K562 (cell line): ENCODE data around the gene EYA4. TPM values are rescaled to one million over a fixed set of nuclear protein-coding genes. Genes with fewer than 3 reads are reported as not detected.

Experiments used
- ATAC-seq: fragments of 200-7000 bp; cut with Tn5 transposase; 3 replicates; pipeline ENCODE4 v1.9.1; 2020; ENCODE audit warnings: moderate library complexity
- BruUV-seq: library from RNA; stranded (reverse); fragments of 400-500 nt; replicated peaks from 2 replicates; lab custom pipeline; 2021; lab: Mats Ljungman, UMichigan
- CTCF ChIA-PET: fragments of 300-600 bp; formaldehyde crosslinking; extraction: SDS; loops from one replicate; lab custom pipeline; 2021; ENCODE audit warnings: low intra/inter-chr PET ratio; lab: Yijun Ruan, JAX
- POLR2A ChIA-PET: fragments of 300-600, 350-650 bp; sonication (Branson Sonifier 250); formaldehyde crosslinking; extraction: SDS; loops from one replicate; lab custom pipeline; 2021; ENCODE audit warnings: antibody characterized with exemption, inconsistent platforms; lab: Yijun Ruan, JAX
- DNase-seq, 4 experiments: peaks; one replicate each; pipeline versions ENCODE4 v3.0.0 to v3.0.0-alpha.2; 2011 to 2018; ENCODE audit warnings: low spot score in 3 of 4, mixed read lengths in 3 of 4; ENCODE audit errors: extremely low read depth in 1 of 4
- FAIRE-seq: peaks from 2 replicates; lab custom pipeline; 2011; peaks lifted over from hg19 to GRCh38; lab: Jason Lieb, UNC
- H2AFZ ChIP-seq: 2 replicates; pipeline ENCODE4 v1.6.0; 2011; ENCODE audit warnings: low read depth, low read length, control low read depth, inconsistent platforms
- H3K27ac ChIP-seq: fragments of 200-600 bp; 3 replicates; pipeline ENCODE4 v1.8.0; 2011; ENCODE audit warnings: low read depth, mild to moderate bottlenecking, control low read depth, inconsistent platforms, low read length, moderate library complexity, mixed read lengths; ENCODE audit errors: extremely low read depth
- H3K27me3 ChIP-seq, 2 experiments: fragments of 300-600 bp in 1 of 2; 2 replicates in 1 of 2; 3 replicates in 1 of 2; pipeline versions ENCODE4 v1.6.0 to v1.8.0; 2011; ENCODE audit warnings: inconsistent platforms in 2 of 2, low read length in 2 of 2, mild to moderate bottlenecking in 1 of 2, mixed read lengths in 1 of 2, moderate library complexity in 1 of 2; ENCODE audit not compliant: control insufficient read depth in 2 of 2, insufficient read depth in 2 of 2
- H3K36me3 ChIP-seq: fragments of 300-600 bp; 3 replicates; pipeline ENCODE4 v1.8.0; 2011; ENCODE audit warnings: mild to moderate bottlenecking, low read length, inconsistent platforms; ENCODE audit not compliant: control insufficient read depth, insufficient read depth
- H3K4me1 ChIP-seq, 2 experiments: fragments of 200-600 bp in 1 of 2; replicated peaks in 1 of 2; 2 replicates in 1 of 2; 3 replicates in 1 of 2; pipeline versions ENCODE4 v1.5.1 to v1.8.0; 2011; ENCODE audit warnings: inconsistent platforms in 2 of 2, low read length in 2 of 2, mild to moderate bottlenecking in 1 of 2, mixed read lengths in 1 of 2, moderate library complexity in 1 of 2; ENCODE audit not compliant: control insufficient read depth in 2 of 2, insufficient read depth in 2 of 2
- H3K4me2 ChIP-seq: 2 replicates; pipeline ENCODE4 v1.6.1; 2011; ENCODE audit warnings: low read length, control low read depth, inconsistent platforms, mixed read lengths; ENCODE audit not compliant: insufficient read depth
- H3K4me3 ChIP-seq: fragments of 200-600 bp; sonication (generic), shearing (Covaris generic); 2 replicates; pipeline ENCODE4 v1.5.1; 2016; ENCODE audit warnings: control low read depth, inconsistent platforms
- H3K79me2 ChIP-seq: fragments of 200-600 bp; 3 replicates; pipeline ENCODE4 v1.8.0; 2011; ENCODE audit warnings: low read length, inconsistent platforms; ENCODE audit not compliant: control insufficient read depth, insufficient read depth
- H3K9ac ChIP-seq, 2 experiments: 2 replicates each; pipeline versions ENCODE4 v1.6.0 to v1.6.1; 2011; ENCODE audit warnings: low read depth in 2 of 2, low read length in 2 of 2, control low read depth in 1 of 2, inconsistent platforms in 1 of 2, mild to moderate bottlenecking in 1 of 2, mixed read lengths in 1 of 2; ENCODE audit not compliant: insufficient read depth in 1 of 2
- H3K9me1 ChIP-seq: one replicate; pipeline ENCODE4 v1.6.0; 2011; ENCODE audit warnings: inconsistent platforms, mild to moderate bottlenecking, low read length, moderate library complexity; ENCODE audit not compliant: control insufficient read depth, insufficient read depth
- H3K9me3 ChIP-seq: replicated peaks from 2 replicates; pipeline ENCODE4 v1.5.1; 2011; ENCODE audit warnings: low read depth, low read length, inconsistent platforms; ENCODE audit not compliant: control insufficient read depth, insufficient read depth
- H4K20me1 ChIP-seq: replicated peaks from 2 replicates; pipeline ENCODE4 v1.6.1; 2011; ENCODE audit warnings: low read length, inconsistent platforms, mixed read lengths; ENCODE audit not compliant: control insufficient read depth, insufficient read depth
- BCL6 ChIP-seq: fragments of 250-450 bp; sonication (Bioruptor Pico); IDR thresholded peaks from 2 replicates; pipeline ENCODE4 v1.4.0; 2020
- HDGF ChIP-seq: fragments of 450-650 bp; IDR thresholded peaks from 2 replicates; pipeline ENCODE4 v1.6.1; 2016
- MTF1 ChIP-seq: fragments of 250-450 bp; sonication (Bioruptor Pico); IDR thresholded peaks from 2 replicates; pipeline ENCODE4 v1.9.0; 2021; ENCODE audit warnings: moderate library complexity, mild to moderate bottlenecking, inconsistent platforms, borderline replicate concordance
- MYBL2 ChIP-seq, 2 experiments: fragments of 450-650 bp in 1 of 2; sonication (generic) in 1 of 2; formaldehyde crosslinking in 1 of 2; IDR thresholded peaks; 2 replicates each; pipeline versions ENCODE4 v1.6.1 to v1.8.1; 2017 to 2022; ENCODE audit warnings: borderline replicate concordance in 1 of 2, inconsistent platforms in 1 of 2, low read depth in 1 of 2, mild to moderate bottlenecking in 1 of 2, missing genetic modification reagents in 1 of 2, moderate library complexity in 1 of 2
- SRSF1 ChIP-seq: fragments of 200-400 bp; formaldehyde crosslinking; IDR thresholded peaks from 2 replicates; pipeline ENCODE4 v1.6.1; 2017; ENCODE audit warnings: mild to moderate bottlenecking, low read depth, low read length, moderate library complexity
- TCF3 ChIP-seq: sonication (generic); formaldehyde crosslinking; IDR thresholded peaks from 2 replicates; pipeline ENCODE4 v1.4.0; 2020; ENCODE audit warnings: mild to moderate bottlenecking, missing genetic modification reagents
- TEAD4 ChIP-seq, 2 experiments: sonication (generic) in 1 of 2; formaldehyde crosslinking in 1 of 2; IDR thresholded peaks; 2 replicates each; pipeline versions ENCODE4 v1.6.1 to v1.8.0; 2012 to 2022; ENCODE audit warnings: borderline replicate concordance in 1 of 2, inconsistent platforms in 1 of 2, low read length in 1 of 2, mild to moderate bottlenecking in 1 of 2, missing genetic modification reagents in 1 of 2
- TRIM24 ChIP-seq, 2 experiments: fragments of 450-650 bp; IDR thresholded peaks; 2 replicates each; pipeline ENCODE4 v1.6.1; 2016
- ZEB2 ChIP-seq: fragments of 450-650 bp; IDR thresholded peaks from 2 replicates; pipeline ENCODE4 v1.6.1; 2016
- ZNF77 ChIP-seq: fragments of 250-450 bp; sonication (Bioruptor Pico); IDR thresholded peaks from 2 replicates; pipeline ENCODE4 v1.5.0; 2020
- WGBS: fragments of 100-300 bp; shearing (Covaris generic); methylation state at CpG from one replicate; pipeline ENCODE4 v1.1.6; 2016; ENCODE audit warnings: low coverage, mixed read lengths; ENCODE audit not compliant: insufficient coverage; ENCODE audit errors: missing lambda C conversion rate; 5-methylcytosine and 5-hydroxymethylcytosine counted together
- in situ Hi-C: fragments of 300-500 bp; cut with MboI; formaldehyde crosslinking; loops from 4 replicates; pipeline ENCODE4 v1.15.0; 2018; ENCODE audit warnings: inconsistent platforms, mixed read lengths
- intact Hi-C: fragments of 100-400 bp; cut with micrococcal nuclease; formaldehyde crosslinking; loops from 2 replicates; pipeline ENCODE4 v1.14.2; 2022
- polyA plus RNA-seq, 8 experiments: library from polyadenylated mRNA; depleted of rRNA in 4 of 8; stranded (reverse) in 5 of 8; unstranded in 3 of 8; fragments of >200 nt; fragmentation: Nextera tagmentation in 2 of 8; fragmentation: Illumina TruSeq in 1 of 8; extraction: Ambion mirVana in 2 of 8; extraction: Trizol in 1 of 8; gene quantifications; 2 replicates each; pipeline versions ENCODE4 v1.2.1 to v1.2.3, GENCODE V29; 2011 to 2014; ENCODE audit warnings: inconsistent platforms in 1 of 8, missing spikeins in 1 of 8
- total RNA-seq, 7 experiments: library from RNA; depleted of rRNA in 6 of 7; stranded (reverse); fragments of >200 nt in 6 of 7; fragmentation: Illumina TruSeq in 2 of 7; extraction: Trizol in 2 of 7; gene quantifications; 2 replicates each; pipeline versions ENCODE4 v1.2.1 to v1.2.3, GENCODE V29; 2011 to 2021; ENCODE audit warnings: low replicate concordance in 1 of 7
- TF ChIP-seq, protein P1 (sequence below), 2 experiments: fragments of 450-650 bp in 1 of 2; sonication (generic) in 1 of 2; formaldehyde crosslinking; conservative IDR thresholded peaks; 2 replicates each; pipeline versions ENCODE4 v1.4.0 to v1.8.1; 2020 to 2022; ENCODE audit warnings: mild to moderate bottlenecking in 1 of 2, missing genetic modification reagents in 1 of 2

Gene EYA4
- total and polyA plus RNA-seq, 9 of the 15 experiments (the other 6 are each of a cell fraction or from before 2014, with no cell fraction given), result 0.03 to 0.04 TPM; not detected in 7

DNA sequence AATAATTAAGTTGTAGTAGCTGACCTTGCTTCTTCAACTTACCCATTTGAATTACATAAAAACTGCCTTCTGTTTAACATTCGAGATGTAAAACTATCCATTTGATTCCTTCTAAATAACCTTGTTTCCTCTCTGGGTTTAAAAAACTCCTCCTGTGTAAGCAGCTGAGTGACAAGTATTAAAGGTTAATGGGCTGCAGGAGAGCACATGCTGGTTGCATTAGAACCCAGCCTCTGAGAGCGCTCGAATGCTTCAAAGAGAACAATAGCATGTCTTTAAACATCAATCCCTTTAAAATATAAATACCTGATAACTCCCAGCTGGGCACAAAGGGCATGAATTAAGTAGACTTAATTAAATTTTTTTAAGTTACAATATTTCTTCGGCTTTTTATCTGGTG, 215.8 kb downstream of the EYA4 start:
- Histone ChIP-seq H3K27me3 (no peaks in the 10 kb centered on the region), H2AFZ (no peak overlapping the region), H3K9ac (no peak overlapping the region), H3K4me1 (no peaks in the 10 kb centered on the region), H3K4me3 (no peak overlapping the region), H3K9me3 (no peaks in the 10 kb centered on the region; the same call in 1 of the 2 replicates), H3K9me1 (no peaks in the 10 kb centered on the region), H3K27ac (no peak overlapping the region), H4K20me1 (no peaks in the 10 kb centered on the region), H3K79me2 (no peaks in the 10 kb centered on the region), H3K36me3 (no peaks in the 10 kb centered on the region), H3K4me2 (no peak overlapping the region)
- ChIA-PET CTCF (no interaction called here), POLR2A (no interaction called here)
- intact Hi-C loops (no loop called here), in situ Hi-C loops (no loop called here)
- ATAC-seq (no peak), FAIRE-seq (no peak), DNase-seq (no peak)
- TF ChIP-seq TRIM24 (IDR thresholded peaks at IDR 0.05), result no peak
- no peak for TF ChIP-seq TCF3 (CRISPR knock-in tag)
- 2% methylated on average over 4 of the region's 4 CpGs for WGBS
- no TSS peak for BruUV-seq

DNA sequence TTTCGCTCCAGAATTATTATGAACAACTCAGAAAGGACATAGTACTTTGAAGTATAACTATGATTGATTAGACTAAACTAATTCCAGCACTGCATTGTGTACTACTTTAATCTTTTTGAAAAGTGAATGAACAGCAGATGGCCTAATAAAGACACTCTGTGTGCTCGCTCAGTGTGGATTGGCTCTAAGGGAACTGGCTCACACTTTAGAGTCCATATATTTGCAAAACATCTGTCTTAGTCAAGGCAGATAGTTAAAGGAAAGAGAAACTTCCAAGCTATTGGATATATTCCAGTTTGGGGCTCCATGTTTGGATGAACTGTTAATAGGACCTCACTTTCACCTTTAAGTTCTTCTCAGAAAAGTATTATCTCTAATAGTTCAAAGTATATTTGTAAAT, 218.9 kb downstream of the EYA4 start:
- H3K9ac ChIP-seq, result no peak overlapping the region
- POLR2A ChIA-PET, result no interaction called here
- 2% methylated on average over 2 of the region's 2 CpGs for WGBS

More for the DNA sequence above, 218.9 kb downstream of the EYA4 start:
- Histone ChIP-seq H3K27ac (no peak overlapping the region), H3K4me2 (no peak overlapping the region), H3K9me3 (no peaks in the 10 kb centered on the region; the same call in 1 of the 2 replicates), H3K36me3 (no peaks in the 10 kb centered on the region), H4K20me1 (no peaks in the 10 kb centered on the region), H2AFZ (no peak overlapping the region), H3K4me1 (no peaks in the 10 kb centered on the region), H3K27me3 (no peaks in the 10 kb centered on the region), H3K9me1 (no peaks in the 10 kb centered on the region), H3K79me2 (no peaks in the 10 kb centered on the region), H3K4me3 (no peak overlapping the region)
- intact Hi-C loops (no loop called here), in situ Hi-C loops (no loop called here)
- CTCF ChIA-PET, result no interaction called here
- TF ChIP-seq HDGF, result no peak
- TF ChIP-seq ZNF77, result no peak
- TF ChIP-seq MTF1, result no peak
- TF ChIP-seq, protein P1, sequence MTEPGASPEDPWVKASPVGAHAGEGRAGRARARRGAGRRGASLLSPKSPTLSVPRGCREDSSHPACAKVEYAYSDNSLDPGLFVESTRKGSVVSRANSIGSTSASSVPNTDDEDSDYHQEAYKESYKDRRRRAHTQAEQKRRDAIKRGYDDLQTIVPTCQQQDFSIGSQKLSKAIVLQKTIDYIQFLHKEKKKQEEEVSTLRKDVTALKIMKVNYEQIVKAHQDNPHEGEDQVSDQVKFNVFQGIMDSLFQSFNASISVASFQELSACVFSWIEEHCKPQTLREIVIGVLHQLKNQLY (CRISPR knock-in tag; conservative IDR thresholded peaks at IDR 0.05), result no peak
- TF ChIP-seq MYBL2 (IDR thresholded peaks at IDR 0.05; ENCODE audit: low read depth), result no peak
- TF ChIP-seq MYBL2 (CRISPR knock-in tag; IDR thresholded peaks at IDR 0.05; ENCODE audit: borderline replicate concordance), result no peak
- no peak for TF ChIP-seq TEAD4 (IDR thresholded peaks at IDR 0.05; ENCODE audit: low read length)
- TF ChIP-seq TEAD4 (CRISPR knock-in tag; IDR thresholded peaks at IDR 0.05; ENCODE audit: borderline replicate concordance), result no peak
- no peak for TF ChIP-seq SRSF1
- no peak for TF ChIP-seq ZEB2
- no peak for TF ChIP-seq BCL6 (CRISPR knock-in tag)
- ATAC-seq, result no peak
- no peak for FAIRE-seq
- no TSS peak for BruUV-seq
- no peak for DNase-seq
